Trophoblast cell (in vitro differentiated cells and primary cell): Measurements from ENCODE around the gene AZGP1.
A peak's percentile ranks its signal among the peaks of the same experiment; 100 is the strongest.
"Not testable (repeated sequence)": the region's sequence is repeated elsewhere in the genome, so short reads cannot be mapped to it uniquely, and the experiment has no call there.

Experiments
- DNase-seq, 2 donors: peaks; one replicate each; pipeline ENCODE4 v3.0.0-alpha.2; 2016
- H2AFZ ChIP-seq: 2 replicates; pipeline ENCODE4 v1.6.1; 2013; ENCODE audit warnings: low read length, moderate library complexity, mild to moderate bottlenecking; ENCODE audit not compliant: insufficient read depth, poor library complexity
- H2AK5ac ChIP-seq: 2 replicates; pipeline ENCODE4 v1.6.1; 2013; ENCODE audit warnings: mild to moderate bottlenecking, low read length
- H2BK120ac ChIP-seq: 2 replicates; pipeline ENCODE4 v1.6.1; 2013; ENCODE audit warnings: low read length, mild to moderate bottlenecking, moderate library complexity; ENCODE audit not compliant: insufficient read depth, poor library complexity
- H2BK12ac ChIP-seq: 2 replicates; pipeline ENCODE4 v1.6.1; 2013; ENCODE audit warnings: mild to moderate bottlenecking, low read length, moderate library complexity
- H2BK5ac ChIP-seq: 2 replicates; pipeline ENCODE4 v1.6.1; 2013; ENCODE audit warnings: low read length, low read depth, moderate library complexity, mild to moderate bottlenecking; ENCODE audit not compliant: poor library complexity
- H3K14ac ChIP-seq: 2 replicates; pipeline ENCODE4 v1.6.1; 2013; ENCODE audit warnings: mild to moderate bottlenecking, low read length
- H3K18ac ChIP-seq: 2 replicates; pipeline ENCODE4 v1.6.1; 2013; ENCODE audit warnings: mild to moderate bottlenecking, low read length
- H3K23ac ChIP-seq: 2 replicates; pipeline ENCODE4 v1.6.1; 2013; ENCODE audit warnings: low read length
- H3K27ac ChIP-seq: 2 replicates; pipeline ENCODE4 v1.5.1; 2013; ENCODE audit warnings: low read depth, mild to moderate bottlenecking, inconsistent platforms, low read length, moderate library complexity
- H3K27me3 ChIP-seq: 2 replicates; pipeline ENCODE4 v1.6.1; 2013; ENCODE audit warnings: inconsistent platforms, mild to moderate bottlenecking, low read length, moderate library complexity; ENCODE audit not compliant: insufficient read depth
- H3K36me3 ChIP-seq, 2 experiments: 1 replicate in 1 of 2; 2 replicates in 1 of 2; pipeline ENCODE4 v1.6.1; 2013; ENCODE audit warnings: low read length in 2 of 2, mild to moderate bottlenecking in 2 of 2, moderate library complexity in 1 of 2; ENCODE audit not compliant: insufficient read depth in 2 of 2, control insufficient read depth in 1 of 2
- H3K4ac ChIP-seq: 2 replicates; pipeline ENCODE4 v1.6.1; 2013; ENCODE audit warnings: low read depth, mild to moderate bottlenecking, low read length, moderate library complexity
- H3K4me1 ChIP-seq, 2 experiments: 1 replicate in 1 of 2; 2 replicates in 1 of 2; pipeline ENCODE4 v1.6.1; 2013; ENCODE audit warnings: low read length in 2 of 2, mild to moderate bottlenecking in 2 of 2, moderate library complexity in 1 of 2; ENCODE audit not compliant: insufficient read depth in 2 of 2, control insufficient read depth in 1 of 2
- H3K4me2 ChIP-seq: 2 replicates; pipeline ENCODE4 v1.6.1; 2013; ENCODE audit warnings: inconsistent platforms, mild to moderate bottlenecking, low read length, moderate library complexity
- H3K4me3 ChIP-seq: 2 replicates; pipeline ENCODE4 v1.5.1; 2013; ENCODE audit warnings: mild to moderate bottlenecking, low read depth, low read length, inconsistent platforms
- H3K79me1 ChIP-seq: one replicate; pipeline ENCODE4 v1.6.1; 2013; ENCODE audit warnings: low read length
- H3K79me2 ChIP-seq: 2 replicates; pipeline ENCODE4 v1.6.1; 2013; ENCODE audit warnings: low read length, mild to moderate bottlenecking; ENCODE audit not compliant: control insufficient read depth, insufficient read depth, poor library complexity
- H3K9ac ChIP-seq: 2 replicates; pipeline ENCODE4 v1.6.1; 2013; ENCODE audit warnings: mild to moderate bottlenecking, low read length
- H3K9me3 ChIP-seq: 2 replicates; pipeline ENCODE4 v1.6.1; 2013; ENCODE audit warnings: low read depth, mild to moderate bottlenecking, control low read depth, inconsistent platforms, low read length; ENCODE audit not compliant: insufficient read depth
- H4K12ac ChIP-seq: 2 replicates; pipeline ENCODE4 v1.6.1; 2013; ENCODE audit warnings: low read depth, mild to moderate bottlenecking, low read length, moderate library complexity
- H4K8ac ChIP-seq: 2 replicates; pipeline ENCODE4 v1.6.1; 2013; ENCODE audit warnings: low read depth, mild to moderate bottlenecking, low read length, moderate library complexity
- H4K91ac ChIP-seq: one replicate; pipeline ENCODE4 v1.6.1; 2013; ENCODE audit warnings: low read depth, mild to moderate bottlenecking, low read length, moderate library complexity
- WGBS: extraction: QIAGEN DNeasy Blood & Tissue Kit; methylation state at CpG from one replicate; pipeline ENCODE4 v1.1.7; 2013; ENCODE audit warnings: missing lambda C conversion rate; ENCODE audit not compliant: insufficient read length, insufficient coverage; ENCODE audit errors: extremely low coverage; 5-methylcytosine and 5-hydroxymethylcytosine counted together

The AZGP1 gene

GRCh38 chr7:99981066-99981465, 5.2 kb upstream of the AZGP1 start:
- not testable (repeated sequence) for H4K8ac ChIP-seq, H3K27me3 ChIP-seq, H3K4me1 ChIP-seq, H2BK12ac ChIP-seq, H2AK5ac ChIP-seq, H3K9ac ChIP-seq, H3K4me2 ChIP-seq, H3K18ac ChIP-seq, H2BK120ac ChIP-seq, DNase-seq, H3K9me3 ChIP-seq, H3K4me3 ChIP-seq, H3K23ac ChIP-seq, H4K91ac ChIP-seq, H3K27ac ChIP-seq, H3K4ac ChIP-seq, H3K36me3 ChIP-seq, H4K12ac ChIP-seq, H3K79me1 ChIP-seq, H3K14ac ChIP-seq, H2AFZ ChIP-seq, H2BK5ac ChIP-seq, H3K79me2 ChIP-seq
- no CpG with 5 or more reads among the region's 7 CpGs for WGBS

GRCh38 chr7:99980448-99980872, 4.6 kb upstream of the AZGP1 start:
- no CpG with 5 or more reads among the region's 4 CpGs for WGBS
- not testable (repeated sequence) for H4K8ac ChIP-seq, H3K4me2 ChIP-seq

GRCh38 chr7:99979814-99980225, 4.0 kb upstream of the AZGP1 start:
- no CpG with 5 or more reads among the region's 10 CpGs for WGBS
- H3K23ac ChIP-seq, H3K9ac ChIP-seq, H3K27ac ChIP-seq, H4K12ac ChIP-seq, H4K91ac ChIP-seq, H2BK120ac ChIP-seq, H3K18ac ChIP-seq, H3K4me2 ChIP-seq, H3K14ac ChIP-seq, H2AFZ ChIP-seq, H3K79me1 ChIP-seq, H4K8ac ChIP-seq, H3K9me3 ChIP-seq, H2BK5ac ChIP-seq, H3K4me3 ChIP-seq, H2BK12ac ChIP-seq, H2AK5ac ChIP-seq, H3K27me3 ChIP-seq, H3K4me1 ChIP-seq, H3K79me2 ChIP-seq, H3K4ac ChIP-seq, H3K36me3 ChIP-seq: not testable (repeated sequence)
- peak in 1 of 2 donors; percentile 59 for DNase-seq

More at GRCh38 chr7:99980448-99980872, 4.6 kb upstream of the AZGP1 start:
- H3K4me1 ChIP-seq, H3K9ac ChIP-seq, H3K27ac ChIP-seq, H3K79me1 ChIP-seq, H3K18ac ChIP-seq, H3K4ac ChIP-seq, H3K9me3 ChIP-seq, H4K12ac ChIP-seq, H2BK5ac ChIP-seq, H2BK120ac ChIP-seq, H3K4me3 ChIP-seq, H3K23ac ChIP-seq, H3K79me2 ChIP-seq, H2AK5ac ChIP-seq, H2BK12ac ChIP-seq, H3K27me3 ChIP-seq, H4K91ac ChIP-seq, H3K36me3 ChIP-seq, H3K14ac ChIP-seq, DNase-seq, H2AFZ ChIP-seq: not testable (repeated sequence)

- Histone ChIP-seq H3K36me3 (no peaks in the 10 kb centered on the region), H3K4me2 (no peak overlapping the region), H3K79me2 (no peaks in the 10 kb centered on the region), H4K12ac (no peak overlapping the region), H3K27me3 (no peaks in the 10 kb centered on the region), H2BK120ac (no peak overlapping the region), H3K18ac (no peak overlapping the region), H3K14ac (no peak overlapping the region), H4K8ac (no peak overlapping the region), H2AFZ (no peak overlapping the region), H3K4me3 (no peak overlapping the region), H3K27ac (no peak overlapping the region), H3K4ac (no peak overlapping the region), H3K4me1 (no peaks in the 10 kb centered on the region), H2BK5ac (no peak overlapping the region), H3K9me3 (no peaks in the 10 kb centered on the region), H3K79me1 (no peaks in the 10 kb centered on the region), H2AK5ac (no peak overlapping the region), H2BK12ac (no peak overlapping the region), H4K91ac (no peak overlapping the region), H3K9ac (no peak overlapping the region), H3K23ac (no peak overlapping the region)
- peak; percentile 1 to 4 for DNase-seq
- WGBS, result no CpG with 5 or more reads among the region's 13 CpGs
Measured at GRCh38 chr7:99976626-99977025, 795 bp upstream of the AZGP1 start.
